Neutrophil (primary cell): ENCODE results near the gene TSHR.

ENCODE experiments used
- H3K27ac ChIP-seq: fragments of 200-600 bp; sonication (generic); 2 replicates; pipeline ENCODE4 v1.5.1; 2016; ENCODE audit warnings: mild to moderate bottlenecking, moderate library complexity
- H3K27me3 ChIP-seq: fragments of 200-600 bp; sonication (generic); 2 replicates; pipeline ENCODE4 v1.6.0; 2016; ENCODE audit warnings: mild to moderate bottlenecking
- H3K36me3 ChIP-seq: fragments of 200-600 bp; sonication (generic); 2 replicates; pipeline ENCODE4 v1.5.1; 2017
- H3K4me1 ChIP-seq, 2 experiments: fragments of 200-600 bp in 1 of 2; sonication (generic) in 1 of 2; 1 replicate in 1 of 2; 2 replicates in 1 of 2; pipeline versions ENCODE4 v1.5.1 to v1.6.1; 2013 to 2016; ENCODE audit warnings: low read depth in 1 of 2, low read length in 1 of 2, mild to moderate bottlenecking in 1 of 2, moderate library complexity in 1 of 2; ENCODE audit not compliant: control insufficient read depth in 1 of 2, insufficient read depth in 1 of 2
- H3K4me3 ChIP-seq, 2 experiments: fragments of 200-600 bp in 1 of 2; sonication (generic) in 1 of 2; 1 replicate in 1 of 2; 2 replicates in 1 of 2; pipeline ENCODE4 v1.5.1; 2013 to 2016; ENCODE audit warnings: low read depth in 1 of 2, low read length in 1 of 2, mild to moderate bottlenecking in 1 of 2, moderate library complexity in 1 of 2
- H3K9me3 ChIP-seq: fragments of 200-600 bp; sonication (generic); 2 replicates; pipeline ENCODE4 v1.5.1; 2016
- CTCF ChIP-seq: fragments of 200-600 bp; sonication (generic); IDR thresholded peaks from 2 replicates; pipeline ENCODE4 v1.5.1; 2016; ENCODE audit warnings: antibody characterized with exemption

The TSHR gene

GRCh38 chr14:80954687-80955299 is 628 bp upstream of the TSHR start:
- Histone ChIP-seq H3K27ac (no peak overlapping the region), H3K36me3 (no peaks in the 10 kb centered on the region), H3K9me3 (no peaks in the 10 kb centered on the region), H3K27me3 (peaks cover 12% of the 10 kb centered on the region), H3K4me3 (peak overlapping the region; percentile 59 to 69), H3K4me1 (peaks cover 11 to 14% of the 10 kb centered on the region in 2 experiments)
- peak; percentile 80 for TF ChIP-seq CTCF

GRCh38 chr14:80956102-80956501 is 681 bp downstream of the TSHR start:
- TF ChIP-seq CTCF = no peak
- Histone ChIP-seq H3K27me3 (peaks cover 12% of the 10 kb centered on the region), H3K36me3 (no peaks in the 10 kb centered on the region), H3K4me3 (no peak overlapping the region), H3K9me3 (no peaks in the 10 kb centered on the region), H3K27ac (no peak overlapping the region), H3K4me1 (peaks cover 11 to 14% of the 10 kb centered on the region in 2 experiments)

GRCh38 chr14:80956922-80957321 is 1.5 kb downstream of the TSHR start:
- no peak overlapping the region for H3K4me3 ChIP-seq

GRCh38 chr14:80957613-80958012 is 2.2 kb downstream of the TSHR start:
- Histone ChIP-seq H3K4me3 (no peak overlapping the region), H3K27ac (no peak overlapping the region), H3K4me1 (peaks cover 11 to 14% of the 10 kb centered on the region in 2 experiments), H3K27me3 (peaks cover 12% of the 10 kb centered on the region), H3K36me3 (no peaks in the 10 kb centered on the region), H3K9me3 (no peaks in the 10 kb centered on the region)
- no peak for TF ChIP-seq CTCF

More at GRCh38 chr14:80956922-80957321, 1.5 kb downstream of the TSHR start:
- TF ChIP-seq CTCF = no peak
- peaks cover 12% of the 10 kb centered on the region for H3K27me3 ChIP-seq
- H3K27ac ChIP-seq = no peak overlapping the region
- H3K9me3 ChIP-seq = no peaks in the 10 kb centered on the region
- no peaks in the 10 kb centered on the region for H3K36me3 ChIP-seq
- peaks cover 11 to 14% of the 10 kb centered on the region in 2 experiments for H3K4me1 ChIP-seq

GRCh38 chr14:80958226-80958625 is 2.8 kb downstream of the TSHR start:
- Histone ChIP-seq H3K27me3 (peaks cover 12% of the 10 kb centered on the region), H3K9me3 (no peaks in the 10 kb centered on the region), H3K36me3 (no peaks in the 10 kb centered on the region), H3K4me1 (peaks cover 11 to 14% of the 10 kb centered on the region in 2 experiments), H3K4me3 (no peak overlapping the region), H3K27ac (no peak overlapping the region)
- no peak for TF ChIP-seq CTCF
